HEK293 (cell line): ENCODE data around the gene STC2.
A peak's percentile ranks its signal among the peaks of the same experiment; 100 is the strongest.

Source experiments
- BCL6B ChIP-seq: fragments of 450-650 bp; formaldehyde crosslinking; IDR thresholded peaks from 2 replicates; pipeline ENCODE4 v1.5.1; 2017; ENCODE audit warnings: missing biosample characterization, missing genetic modification characterization
- FEZF1 ChIP-seq: fragments of 450-650 bp; formaldehyde crosslinking; IDR thresholded peaks from 2 replicates; pipeline ENCODE4 v1.5.1; 2016; ENCODE audit warnings: missing biosample characterization, missing genetic modification characterization
- GLIS2 ChIP-seq: fragments of 450-650 bp; formaldehyde crosslinking; IDR thresholded peaks from 2 replicates; pipeline ENCODE4 v1.5.1; 2016; ENCODE audit warnings: missing biosample characterization, missing genetic modification characterization
- KLF8 ChIP-seq: fragments of 450-650 bp; formaldehyde crosslinking; IDR thresholded peaks from 2 replicates; pipeline ENCODE4 v1.5.1; 2016; ENCODE audit warnings: missing biosample characterization, missing genetic modification characterization
- PRDM10 ChIP-seq: fragments of 450-650 bp; formaldehyde crosslinking; IDR thresholded peaks from 2 replicates; pipeline ENCODE4 v1.5.1; 2016; ENCODE audit warnings: missing biosample characterization, missing genetic modification characterization
- PRDM6 ChIP-seq: fragments of 450-650 bp; formaldehyde crosslinking; IDR thresholded peaks from 2 replicates; pipeline ENCODE4 v1.5.1; 2017; ENCODE audit warnings: missing biosample characterization, missing genetic modification characterization
- TSHZ1 ChIP-seq: fragments of 450-650 bp; formaldehyde crosslinking; IDR thresholded peaks from 2 replicates; pipeline ENCODE4 v1.5.1; 2016; ENCODE audit warnings: missing biosample characterization, missing genetic modification characterization, borderline replicate concordance
- YY2 ChIP-seq: fragments of 450-650 bp; formaldehyde crosslinking; IDR thresholded peaks from 2 replicates; pipeline ENCODE4 v1.5.1; 2016; ENCODE audit warnings: missing biosample characterization, missing genetic modification characterization
- ZBTB7A ChIP-seq: fragments of 450-650 bp; formaldehyde crosslinking; IDR thresholded peaks from 2 replicates; pipeline ENCODE4 v1.5.1; 2016; ENCODE audit warnings: low read depth, missing biosample characterization, missing genetic modification characterization
- ZFP3 ChIP-seq: fragments of 450-650 bp; formaldehyde crosslinking; IDR thresholded peaks from 2 replicates; pipeline ENCODE4 v1.5.1; 2016; ENCODE audit warnings: low read depth, missing biosample characterization, missing genetic modification characterization
- ZFP41 ChIP-seq: fragments of 450-650 bp; formaldehyde crosslinking; IDR thresholded peaks from 2 replicates; pipeline ENCODE4 v1.5.1; 2016; ENCODE audit warnings: missing biosample characterization, missing genetic modification characterization, borderline replicate concordance
- ZNF112 ChIP-seq: fragments of 450-650 bp; formaldehyde crosslinking; IDR thresholded peaks from 2 replicates; pipeline ENCODE4 v1.5.0; 2017; ENCODE audit warnings: missing biosample characterization, missing genetic modification characterization
- ZNF169 ChIP-seq: fragments of 450-650 bp; formaldehyde crosslinking; IDR thresholded peaks from 2 replicates; pipeline ENCODE4 v1.5.1; 2016; ENCODE audit warnings: missing biosample characterization, missing genetic modification characterization
- ZNF23 ChIP-seq: fragments of 450-650 bp; formaldehyde crosslinking; IDR thresholded peaks from 2 replicates; pipeline ENCODE4 v1.5.1; 2016; ENCODE audit warnings: missing biosample characterization, missing genetic modification characterization, borderline replicate concordance
- ZNF280C ChIP-seq: fragments of 450-650 bp; formaldehyde crosslinking; IDR thresholded peaks from 2 replicates; pipeline ENCODE4 v1.5.1; 2016; ENCODE audit warnings: missing biosample characterization, missing genetic modification characterization
- ZNF324 ChIP-seq: fragments of 450-650 bp; formaldehyde crosslinking; IDR thresholded peaks from 2 replicates; pipeline ENCODE4 v1.5.1; 2016; ENCODE audit warnings: missing biosample characterization, missing genetic modification characterization
- ZNF350 ChIP-seq: fragments of 450-650 bp; formaldehyde crosslinking; IDR thresholded peaks from 2 replicates; pipeline ENCODE4 v1.5.0; 2017; ENCODE audit warnings: missing biosample characterization, mild to moderate bottlenecking, missing genetic modification characterization
- ZNF362 ChIP-seq: fragments of 450-650 bp; formaldehyde crosslinking; IDR thresholded peaks from 2 replicates; pipeline ENCODE4 v1.5.1; 2016; ENCODE audit warnings: missing biosample characterization, missing genetic modification characterization
- ZNF433 ChIP-seq: fragments of 450-650 bp; formaldehyde crosslinking; IDR thresholded peaks from 2 replicates; pipeline ENCODE4 v1.5.1; 2016; ENCODE audit warnings: missing biosample characterization, missing genetic modification characterization, low read depth
- ZNF473 ChIP-seq: fragments of 450-650 bp; formaldehyde crosslinking; IDR thresholded peaks from 2 replicates; pipeline ENCODE4 v1.5.1; 2017; ENCODE audit warnings: missing biosample characterization, missing genetic modification characterization
- ZNF510 ChIP-seq: fragments of 450-650 bp; formaldehyde crosslinking; IDR thresholded peaks from 2 replicates; pipeline ENCODE4 v1.5.1; 2018; ENCODE audit warnings: mild to moderate bottlenecking, missing genetic modification characterization, missing biosample characterization; ENCODE audit not compliant: insufficient replicate concordance
- ZNF549 ChIP-seq: fragments of 450-650 bp; IDR thresholded peaks from 2 replicates; pipeline ENCODE4 v1.5.1; 2018; ENCODE audit warnings: missing biosample characterization, missing genetic modification characterization, mild to moderate bottlenecking, inconsistent platforms, moderate library complexity
- ZNF658 ChIP-seq: fragments of 450-650 bp; formaldehyde crosslinking; IDR thresholded peaks from 2 replicates; pipeline ENCODE4; 2016; ENCODE audit warnings: missing biosample characterization, missing genetic modification characterization
- ZNF701 ChIP-seq: fragments of 450-650 bp; formaldehyde crosslinking; IDR thresholded peaks from 2 replicates; pipeline ENCODE4 v1.5.1; 2016; ENCODE audit warnings: missing biosample characterization, missing genetic modification characterization
- ZSCAN23 ChIP-seq: fragments of 450-650 bp; formaldehyde crosslinking; IDR thresholded peaks from 2 replicates; pipeline ENCODE4 v1.5.1; 2016; ENCODE audit warnings: missing biosample characterization, missing genetic modification characterization

The STC2 gene

GRCh38 chr5:173327948-173328843 lies at the start of gene STC2 (continued):
- TF ChIP-seq PRDM6, result no peak
- TF ChIP-seq ZNF23, result 0 out of 2 replicates have a peak, but pooled peaks have one; percentile 15
- 0 out of 2 replicates have a peak, but pooled peaks have one; percentile 22 for TF ChIP-seq ZNF169 (tag by site-specific recombination)
- peak; percentile 89 for TF ChIP-seq ZSCAN23 (tag by site-specific recombination)
- no peak for TF ChIP-seq ZNF112 (tag by site-specific recombination)
- 0 out of 2 replicates have a peak, but pooled peaks have one; percentile 8 for TF ChIP-seq TSHZ1 (tag by site-specific recombination)
- peak; percentile 26; the same call in 1 of the 2 replicates for TF ChIP-seq KLF8 (tag by site-specific recombination)
- TF ChIP-seq BCL6B (tag by site-specific recombination), result no peak
- TF ChIP-seq ZNF510 (tag by site-specific recombination), result no peak
- TF ChIP-seq ZFP41 (tag by site-specific recombination), result peak; percentile 85
- peak; percentile 46 for TF ChIP-seq PRDM10
- TF ChIP-seq ZNF473, result no peak
- no peak for TF ChIP-seq ZNF280C
- TF ChIP-seq ZNF701 (tag by site-specific recombination), result no peak
- no peak for TF ChIP-seq ZNF362
- TF ChIP-seq FEZF1, result peak; percentile 35
- no peak for TF ChIP-seq ZNF433 (tag by site-specific recombination)
- TF ChIP-seq ZBTB7A (tag by site-specific recombination), result peak; percentile 88
- TF ChIP-seq ZNF324 (tag by site-specific recombination), result peak; percentile 82; the same call in 1 of the 2 replicates
- TF ChIP-seq ZNF658 (tag by site-specific recombination), result no peak
- no peak for TF ChIP-seq ZNF350 (tag by site-specific recombination)
- peak; percentile 90 for TF ChIP-seq GLIS2
- TF ChIP-seq YY2 (tag by site-specific recombination), result peak; percentile 57; the same call in 1 of the 2 replicates
- peak; percentile 22; the same call in 1 of the 2 replicates for TF ChIP-seq ZFP3 (tag by site-specific recombination)
- no peak for TF ChIP-seq ZNF549
